ENCODE measurements around the gene MGAT2.

MGAT2 gene

DNA sequence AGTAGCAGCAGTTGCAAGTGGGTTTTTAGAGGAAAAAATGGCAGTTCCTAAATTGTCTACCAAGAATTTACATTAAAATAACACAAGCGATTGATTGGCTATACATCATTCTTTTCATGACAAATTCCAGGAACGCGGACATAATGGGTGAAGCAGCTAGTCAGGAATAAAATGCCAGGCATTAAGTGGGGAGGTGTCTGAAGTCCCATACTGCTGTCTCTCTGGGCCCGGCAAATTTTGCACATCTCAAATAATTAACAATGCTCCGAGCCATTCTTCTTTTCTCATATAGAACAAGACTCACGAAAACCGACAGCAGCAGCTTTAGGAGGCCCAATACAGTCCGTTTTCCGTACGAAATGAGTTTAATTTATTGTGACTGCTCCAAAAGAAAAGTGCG is 869 bp upstream of the MGAT2 start:
- H3K4me2 ChIP-seq (ENCODE audit: low read length) = peak overlapping the region; percentile 85
- peak overlapping the region; percentile 94 for H3K4me3 ChIP-seq (ENCODE audit: low read length)
- H3K9me2 ChIP-seq (replicated peaks; ENCODE audit: control insufficient read depth, low read length) = no peaks in the 10 kb centered on the region
- H3K27me3 ChIP-seq (ENCODE audit: control insufficient read depth, low read length) = no peaks in the 10 kb centered on the region
- H4K20me1 ChIP-seq (ENCODE audit: control insufficient read depth, insufficient read depth, low read depth, low read length) = peaks cover 30% of the 10 kb centered on the region; the same call in 1 of the 2 replicates
- TF ChIP-seq EZH2phosphoT487 (IDR thresholded peaks at IDR 0.05; ENCODE audit: borderline replicate concordance, low read length) = no peak
- no peak for TF ChIP-seq CTCF (IDR thresholded peaks at IDR 0.05; ENCODE audit: low read depth, low read length, poor library complexity, severe bottlenecking)
- H3K36me3 ChIP-seq (ENCODE audit: control insufficient read depth, low read length) = peaks cover 88% of the 10 kb centered on the region
- peaks cover 90% of the 10 kb centered on the region for H3K79me2 ChIP-seq (ENCODE audit: control insufficient read depth, low read length)
- no peaks in the 10 kb centered on the region for H3K9me3 ChIP-seq (ENCODE audit: control insufficient read depth, insufficient read depth, low read length)
- peak overlapping the region; percentile 86 for H3K27ac ChIP-seq (ENCODE audit: low read depth, low read length)
- H3F3A ChIP-seq (ENCODE audit: control insufficient read depth, insufficient read depth) = peaks cover 36% of the 10 kb centered on the region
- peaks cover 45% of the 10 kb centered on the region for H3K4me1 ChIP-seq (ENCODE audit: control insufficient read depth, low read length)

DNA sequence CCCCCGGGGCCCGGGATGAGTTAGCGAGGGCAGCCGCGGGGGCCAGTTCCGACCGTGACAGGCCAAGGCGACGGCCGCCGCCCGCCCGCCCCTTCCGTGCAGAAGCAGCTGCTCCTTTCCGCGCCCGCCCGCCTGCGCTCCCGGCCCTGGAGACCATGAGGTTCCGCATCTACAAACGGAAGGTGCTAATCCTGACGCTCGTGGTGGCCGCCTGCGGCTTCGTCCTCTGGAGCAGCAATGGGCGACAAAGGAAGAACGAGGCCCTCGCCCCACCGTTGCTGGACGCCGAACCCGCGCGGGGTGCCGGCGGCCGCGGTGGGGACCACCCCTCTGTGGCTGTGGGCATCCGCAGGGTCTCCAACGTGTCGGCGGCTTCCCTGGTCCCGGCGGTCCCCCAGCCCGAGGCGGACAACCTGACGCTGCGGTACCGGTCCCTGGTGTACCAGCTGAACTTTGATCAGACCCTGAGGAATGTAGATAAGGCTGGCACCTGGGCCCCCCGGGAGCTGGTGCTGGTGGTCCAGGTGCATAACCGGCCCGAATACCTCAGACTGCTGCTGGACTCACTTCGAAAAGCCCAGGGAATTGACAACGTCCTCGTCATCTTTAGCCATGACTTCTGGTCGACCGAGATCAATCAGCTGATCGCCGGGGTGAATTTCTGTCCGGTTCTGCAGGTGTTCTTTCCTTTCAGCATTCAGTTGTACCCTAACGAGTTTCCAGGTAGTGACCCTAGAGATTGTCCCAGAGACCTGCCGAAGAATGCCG is 699 bp downstream of the MGAT2 start:
- Histone ChIP-seq H3K4me1 (ENCODE audit: control insufficient read depth, low read length) (peaks cover 49% of the 10 kb centered on the region), H3K27me3 (ENCODE audit: control insufficient read depth, low read length) (no peaks in the 10 kb centered on the region), H3K9me3 (ENCODE audit: control insufficient read depth, insufficient read depth, low read length) (no peaks in the 10 kb centered on the region), H4K20me1 (ENCODE audit: control insufficient read depth, insufficient read depth, low read depth, low read length) (peaks cover 34% of the 10 kb centered on the region; the same call in 1 of the 2 replicates), H3F3A (ENCODE audit: control insufficient read depth, insufficient read depth) (peaks cover 36% of the 10 kb centered on the region), H3K27ac (ENCODE audit: low read depth, low read length) (peak overlapping the region; percentile 86), H3K4me3 (ENCODE audit: low read length) (peak overlapping the region; percentile 94), H3K4me2 (ENCODE audit: low read length) (peak overlapping the region; percentile 85), H3K36me3 (ENCODE audit: control insufficient read depth, low read length) (peaks cover 88% of the 10 kb centered on the region), H3K79me2 (ENCODE audit: control insufficient read depth, low read length) (peaks cover 97% of the 10 kb centered on the region), H3K9me2 (replicated peaks; ENCODE audit: control insufficient read depth, low read length) (no peaks in the 10 kb centered on the region)
- TF ChIP-seq EZH2phosphoT487 (IDR thresholded peaks at IDR 0.05; ENCODE audit: borderline replicate concordance, low read length) (no peak), CTCF (IDR thresholded peaks at IDR 0.05; ENCODE audit: low read depth, low read length, poor library complexity, severe bottlenecking) (no peak)

- H3K27ac ChIP-seq (ENCODE audit: low read depth, low read length) = no peak overlapping the region; the same call in 1 of the 2 replicates
- peaks cover 33% of the 10 kb centered on the region; the same call in 1 of the 2 replicates for H4K20me1 ChIP-seq (ENCODE audit: control insufficient read depth, insufficient read depth, low read depth, low read length)
- H3K79me2 ChIP-seq (ENCODE audit: control insufficient read depth, low read length) = peaks cover 99% of the 10 kb centered on the region
- H3K9me2 ChIP-seq (replicated peaks; ENCODE audit: control insufficient read depth, low read length) = no peaks in the 10 kb centered on the region
- H3F3A ChIP-seq (ENCODE audit: control insufficient read depth, insufficient read depth) = peaks cover 33% of the 10 kb centered on the region
- H3K27me3 ChIP-seq (ENCODE audit: control insufficient read depth, low read length) = no peaks in the 10 kb centered on the region
- no peak for TF ChIP-seq EZH2phosphoT487 (IDR thresholded peaks at IDR 0.05; ENCODE audit: borderline replicate concordance, low read length)
- TF ChIP-seq CTCF (IDR thresholded peaks at IDR 0.05; ENCODE audit: low read depth, low read length, poor library complexity, severe bottlenecking) = no peak
- H3K4me2 ChIP-seq (ENCODE audit: low read length) = peak overlapping the region; percentile 85
- H3K36me3 ChIP-seq (ENCODE audit: control insufficient read depth, low read length) = peaks cover 87% of the 10 kb centered on the region
- H3K4me1 ChIP-seq (ENCODE audit: control insufficient read depth, low read length) = peaks cover 47% of the 10 kb centered on the region
- no peaks in the 10 kb centered on the region for H3K9me3 ChIP-seq (ENCODE audit: control insufficient read depth, insufficient read depth, low read length)
- peak overlapping the region; percentile 94 for H3K4me3 ChIP-seq (ENCODE audit: low read length)
Observed at GRCh38 chr14:49622022-49622607, 1.5 kb downstream of the MGAT2 start.

Data from DOHH2 (cell line).